Neural cell (in vitro differentiated cells): Measurements from ENCODE around the gene ZNRF4. TPM values are rescaled to one million over a fixed set of nuclear protein-coding genes. Genes with fewer than 3 reads are reported as not detected.

Source experiments
- H2AFZ ChIP-seq: fragments of 200-600, 300-800 bp; sonication (generic), shearing (Covaris generic); 2 replicates; pipeline ENCODE4 v1.6.0; 2014; ENCODE audit warnings: low read depth, mild to moderate bottlenecking, antibody characterized with exemption, low read length, moderate library complexity
- H3F3A ChIP-seq: fragments of 200-600 bp; shearing (Covaris generic); 2 replicates; pipeline ENCODE4 v1.6.1; 2016; ENCODE audit warnings: mild to moderate bottlenecking, moderate library complexity, mixed read lengths, antibody characterized with exemption, low read length; ENCODE audit not compliant: insufficient read depth, poor library complexity, severe bottlenecking
- H3K27ac ChIP-seq: fragments of 200-600, 300-800 bp; sonication (generic), shearing (Covaris generic); 2 replicates; pipeline ENCODE4 v1.5.1; 2014; ENCODE audit warnings: mild to moderate bottlenecking, low read length, moderate library complexity
- H3K27me3 ChIP-seq: fragments of 300-800, 200-600 bp; sonication (generic), shearing (Covaris generic); 2 replicates; pipeline ENCODE4 v1.6.0; 2014; ENCODE audit warnings: mild to moderate bottlenecking, low read depth, low read length, moderate library complexity; ENCODE audit not compliant: insufficient read depth
- H3K36me3 ChIP-seq: fragments of 300-800, 200-600 bp; sonication (generic), shearing (Covaris generic); 2 replicates; pipeline ENCODE4 v1.5.1; 2014; ENCODE audit warnings: mild to moderate bottlenecking, antibody characterized with exemption, low read length, moderate library complexity; ENCODE audit not compliant: insufficient read depth
- H3K4me2 ChIP-seq: fragments of 300-800, 200-600 bp; sonication (generic), shearing (Covaris generic); 2 replicates; pipeline ENCODE4 v1.6.0; 2014; ENCODE audit warnings: mild to moderate bottlenecking, low read length
- H3K4me3 ChIP-seq: fragments of 300-800, 200-600 bp; sonication (generic), shearing (Covaris generic); 2 replicates; pipeline ENCODE4 v1.5.1; 2014; ENCODE audit warnings: mild to moderate bottlenecking, low read length, moderate library complexity
- H3K79me2 ChIP-seq: fragments of 200-600 bp; shearing (Covaris generic); replicated peaks from 2 replicates; pipeline ENCODE4 v1.6.0; 2014; ENCODE audit warnings: mild to moderate bottlenecking, low read length, moderate library complexity; ENCODE audit not compliant: insufficient read depth
- H3K9ac ChIP-seq: fragments of 300-800, 200-600 bp; sonication (generic), shearing (Covaris generic); 2 replicates; pipeline ENCODE4 v1.6.1; 2016; ENCODE audit warnings: mild to moderate bottlenecking, low read length, mixed read lengths
- H3K9me2 ChIP-seq: fragments of 200-600 bp; shearing (Covaris generic); 2 replicates; pipeline ENCODE4 v1.6.1; 2016; ENCODE audit warnings: mild to moderate bottlenecking, low read length, mixed read lengths; ENCODE audit not compliant: insufficient read depth
- H3K9me3 ChIP-seq: fragments of 200-600, 300-800 bp; sonication (generic), shearing (Covaris generic); 2 replicates; pipeline ENCODE4 v1.6.1; 2016; ENCODE audit warnings: mild to moderate bottlenecking, mixed run types, low read length, moderate library complexity, mixed read lengths
- H4K20me1 ChIP-seq: fragments of 200-600 bp; shearing (Covaris generic); 2 replicates; pipeline ENCODE4 v1.6.1; 2016; ENCODE audit warnings: mild to moderate bottlenecking, mixed run types; ENCODE audit not compliant: insufficient read depth
- EP300 ChIP-seq: fragments of 450-650 bp; conservative IDR thresholded peaks from 2 replicates; pipeline ENCODE4 v1.6.1; 2014; ENCODE audit warnings: antibody characterized with exemption, mild to moderate bottlenecking, moderate library complexity; ENCODE audit not compliant: poor library complexity, severe bottlenecking
- EZH2 ChIP-seq: fragments of 200-600, 300-800 bp; shearing (Covaris generic), sonication (generic); IDR thresholded peaks from 2 replicates; pipeline ENCODE4 v1.6.1; 2014; ENCODE audit warnings: antibody characterized with exemption, low read length, borderline replicate concordance, mild to moderate bottlenecking; ENCODE audit not compliant: insufficient read depth, poor library complexity, severe bottlenecking
- MXI1 ChIP-seq: fragments of 450-650 bp; conservative IDR thresholded peaks from 2 replicates; pipeline ENCODE4 v1.6.1; 2014; ENCODE audit warnings: antibody characterized with exemption, mild to moderate bottlenecking; ENCODE audit not compliant: poor library complexity, severe bottlenecking
- POLR2AphosphoS5 ChIP-seq: IDR thresholded peaks from 2 replicates; pipeline ENCODE4 v1.6.1; 2012
- RAD21 ChIP-seq: fragments of 450-650 bp; conservative IDR thresholded peaks from 2 replicates; pipeline ENCODE4 v1.6.1; 2014; ENCODE audit warnings: antibody characterized with exemption, mild to moderate bottlenecking, moderate library complexity
- SMC3 ChIP-seq: fragments of 450-650 bp; conservative IDR thresholded peaks from 2 replicates; pipeline ENCODE4 v1.6.1; 2014; ENCODE audit warnings: antibody characterized with exemption, mild to moderate bottlenecking, moderate library complexity; ENCODE audit not compliant: poor library complexity
- TAF1 ChIP-seq: IDR thresholded peaks from 2 replicates; pipeline ENCODE4 v1.6.1; 2012; ENCODE audit warnings: low read depth
- polyA plus RNA-seq: library from polyadenylated mRNA; depleted of rRNA; stranded (reverse); fragments of >200 nt; gene quantifications from 2 replicates; pipeline ENCODE4 v1.2.3, GENCODE V29; 2014
- TF ChIP-seq, protein P1 (sequence below): fragments of 450-650 bp; IDR thresholded peaks from 2 replicates; pipeline ENCODE4 v1.5.1; 2014; ENCODE audit warnings: antibody characterized with exemption, mild to moderate bottlenecking, moderate library complexity; ENCODE audit not compliant: poor library complexity, severe bottlenecking
- TF ChIP-seq, protein P2 (sequence below): IDR thresholded peaks from 2 replicates; pipeline ENCODE4 v1.6.1; 2012; ENCODE audit warnings: borderline replicate concordance

Gene ZNRF4
- polyA plus RNA-seq, 1 donor from 2014 or later, result not detected

DNA sequence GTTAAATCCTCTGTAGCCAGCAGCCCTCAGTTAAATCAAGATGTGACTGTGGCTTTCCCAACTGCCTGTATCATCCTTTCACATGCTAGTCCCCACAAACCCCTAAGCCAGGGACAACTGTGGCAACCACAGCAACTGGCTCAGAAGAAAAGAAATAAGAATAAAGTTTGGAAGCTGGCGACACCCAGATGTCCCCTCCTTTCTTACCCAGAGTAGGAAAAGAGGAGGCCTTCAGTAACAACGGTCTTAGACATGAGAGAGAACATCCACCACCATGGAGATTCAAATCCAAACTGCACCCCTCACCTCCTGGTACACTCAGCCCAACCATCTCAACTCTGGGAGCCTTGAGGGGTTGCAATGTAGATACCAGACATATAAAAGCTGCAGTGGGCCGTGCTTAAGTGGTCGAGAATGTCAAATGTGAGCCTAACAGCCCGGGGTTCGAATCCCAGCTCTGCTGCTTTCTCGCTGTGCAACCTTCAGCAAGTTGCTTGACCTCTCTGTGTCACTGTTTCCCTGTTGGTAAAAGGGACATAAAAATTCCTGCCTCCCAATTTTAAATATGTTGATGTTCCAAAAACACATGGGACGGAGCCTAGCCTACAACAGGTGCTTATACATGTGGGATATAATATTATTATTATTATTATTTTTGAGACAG, 23.8 kb downstream of the ZNRF4 start:
- H3K9ac ChIP-seq, result no peak overlapping the region
- TF ChIP-seq SMC3, result no peak
- no peak for TF ChIP-seq RAD21
- no peak for TF ChIP-seq MXI1
- TF ChIP-seq TAF1, result no peak
- TF ChIP-seq, protein P1, sequence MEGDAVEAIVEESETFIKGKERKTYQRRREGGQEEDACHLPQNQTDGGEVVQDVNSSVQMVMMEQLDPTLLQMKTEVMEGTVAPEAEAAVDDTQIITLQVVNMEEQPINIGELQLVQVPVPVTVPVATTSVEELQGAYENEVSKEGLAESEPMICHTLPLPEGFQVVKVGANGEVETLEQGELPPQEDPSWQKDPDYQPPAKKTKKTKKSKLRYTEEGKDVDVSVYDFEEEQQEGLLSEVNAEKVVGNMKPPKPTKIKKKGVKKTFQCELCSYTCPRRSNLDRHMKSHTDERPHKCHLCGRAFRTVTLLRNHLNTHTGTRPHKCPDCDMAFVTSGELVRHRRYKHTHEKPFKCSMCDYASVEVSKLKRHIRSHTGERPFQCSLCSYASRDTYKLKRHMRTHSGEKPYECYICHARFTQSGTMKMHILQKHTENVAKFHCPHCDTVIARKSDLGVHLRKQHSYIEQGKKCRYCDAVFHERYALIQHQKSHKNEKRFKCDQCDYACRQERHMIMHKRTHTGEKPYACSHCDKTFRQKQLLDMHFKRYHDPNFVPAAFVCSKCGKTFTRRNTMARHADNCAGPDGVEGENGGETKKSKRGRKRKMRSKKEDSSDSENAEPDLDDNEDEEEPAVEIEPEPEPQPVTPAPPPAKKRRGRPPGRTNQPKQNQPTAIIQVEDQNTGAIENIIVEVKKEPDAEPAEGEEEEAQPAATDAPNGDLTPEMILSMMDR, result no peak
- no peak for TF ChIP-seq EP300
- TF ChIP-seq, protein P2, sequence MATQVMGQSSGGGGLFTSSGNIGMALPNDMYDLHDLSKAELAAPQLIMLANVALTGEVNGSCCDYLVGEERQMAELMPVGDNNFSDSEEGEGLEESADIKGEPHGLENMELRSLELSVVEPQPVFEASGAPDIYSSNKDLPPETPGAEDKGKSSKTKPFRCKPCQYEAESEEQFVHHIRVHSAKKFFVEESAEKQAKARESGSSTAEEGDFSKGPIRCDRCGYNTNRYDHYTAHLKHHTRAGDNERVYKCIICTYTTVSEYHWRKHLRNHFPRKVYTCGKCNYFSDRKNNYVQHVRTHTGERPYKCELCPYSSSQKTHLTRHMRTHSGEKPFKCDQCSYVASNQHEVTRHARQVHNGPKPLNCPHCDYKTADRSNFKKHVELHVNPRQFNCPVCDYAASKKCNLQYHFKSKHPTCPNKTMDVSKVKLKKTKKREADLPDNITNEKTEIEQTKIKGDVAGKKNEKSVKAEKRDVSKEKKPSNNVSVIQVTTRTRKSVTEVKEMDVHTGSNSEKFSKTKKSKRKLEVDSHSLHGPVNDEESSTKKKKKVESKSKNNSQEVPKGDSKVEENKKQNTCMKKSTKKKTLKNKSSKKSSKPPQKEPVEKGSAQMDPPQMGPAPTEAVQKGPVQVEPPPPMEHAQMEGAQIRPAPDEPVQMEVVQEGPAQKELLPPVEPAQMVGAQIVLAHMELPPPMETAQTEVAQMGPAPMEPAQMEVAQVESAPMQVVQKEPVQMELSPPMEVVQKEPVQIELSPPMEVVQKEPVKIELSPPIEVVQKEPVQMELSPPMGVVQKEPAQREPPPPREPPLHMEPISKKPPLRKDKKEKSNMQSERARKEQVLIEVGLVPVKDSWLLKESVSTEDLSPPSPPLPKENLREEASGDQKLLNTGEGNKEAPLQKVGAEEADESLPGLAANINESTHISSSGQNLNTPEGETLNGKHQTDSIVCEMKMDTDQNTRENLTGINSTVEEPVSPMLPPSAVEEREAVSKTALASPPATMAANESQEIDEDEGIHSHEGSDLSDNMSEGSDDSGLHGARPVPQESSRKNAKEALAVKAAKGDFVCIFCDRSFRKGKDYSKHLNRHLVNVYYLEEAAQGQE, result no peak
- TF ChIP-seq EZH2, result no peak
- no peak for TF ChIP-seq POLR2AphosphoS5
- no peak overlapping the region for H3K4me3 ChIP-seq
- H4K20me1 ChIP-seq, result no peaks in the 10 kb centered on the region
- H3K27ac ChIP-seq, result no peak overlapping the region
- peaks cover 3% of the 10 kb centered on the region for H3F3A ChIP-seq
- no peak overlapping the region for H3K4me2 ChIP-seq
- H3K36me3 ChIP-seq, result no peaks in the 10 kb centered on the region
- no peaks in the 10 kb centered on the region for H3K9me3 ChIP-seq
- H2AFZ ChIP-seq, result no peak overlapping the region
- no peaks in the 10 kb centered on the region for H3K9me2 ChIP-seq
- H3K79me2 ChIP-seq, result no peaks in the 10 kb centered on the region
- H3K27me3 ChIP-seq, result no peaks in the 10 kb centered on the region

DNA sequence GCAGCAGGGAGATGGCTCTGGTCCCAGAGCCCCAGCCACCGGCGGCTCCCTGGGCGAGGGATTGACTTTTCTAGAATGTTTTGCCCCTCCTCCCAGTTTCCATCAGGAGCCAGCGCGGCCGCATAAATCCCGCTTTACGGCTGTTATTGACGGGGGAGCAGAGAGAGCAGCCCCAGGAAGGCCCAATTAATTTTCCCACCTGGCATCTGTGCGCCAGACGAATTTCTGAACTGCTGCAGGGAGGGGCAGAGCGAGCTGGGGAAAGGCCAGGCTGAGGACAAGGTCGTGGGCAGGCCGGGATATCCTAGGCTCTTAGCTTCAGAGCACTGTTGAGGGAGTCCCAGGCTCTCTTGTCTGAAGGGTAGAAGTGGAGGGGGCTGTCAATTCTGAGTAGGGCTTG, 24.7 kb downstream of the ZNRF4 start:
- TF ChIP-seq, protein P2, result peak; percentile 38
- no peak for TF ChIP-seq POLR2AphosphoS5
- Histone ChIP-seq H3K27ac (no peak overlapping the region), H3K9ac (no peak overlapping the region), H3K9me2 (no peaks in the 10 kb centered on the region), H3K4me3 (no peak overlapping the region), H4K20me1 (no peaks in the 10 kb centered on the region), H2AFZ (no peak overlapping the region), H3K27me3 (no peaks in the 10 kb centered on the region), H3F3A (peaks cover 6% of the 10 kb centered on the region), H3K79me2 (no peaks in the 10 kb centered on the region), H3K4me2 (no peak overlapping the region), H3K9me3 (no peaks in the 10 kb centered on the region), H3K36me3 (no peaks in the 10 kb centered on the region)
